ENCODE measurements around the gene SURF6.

SURF6 gene

GRCh38 chr9:133374612-133375115 is 38.7 kb upstream of the SURF6 start:
- peak overlapping the region; percentile 94 for H3K4me3 ChIP-seq (replicated peaks; ENCODE audit: low read depth, low read length)
- no peak for TF ChIP-seq CTCF (IDR thresholded peaks at IDR 0.05; ENCODE audit: low read depth, low read length, missing control alignments)
- DNase-seq (ENCODE audit: extremely low read depth, low read depth): no peak

GRCh38 chr9:133372144-133372543 is 36.2 kb upstream of the SURF6 start:
- DNase-seq (ENCODE audit: extremely low read depth, low read depth): no peak
- no peak overlapping the region for H3K4me3 ChIP-seq (replicated peaks; ENCODE audit: low read depth, low read length)
- TF ChIP-seq CTCF (IDR thresholded peaks at IDR 0.05; ENCODE audit: low read depth, low read length, missing control alignments): no peak

- no peak overlapping the region for H3K4me3 ChIP-seq (replicated peaks; ENCODE audit: low read depth, low read length)
- no peak for DNase-seq (ENCODE audit: extremely low read depth, low read depth)
- TF ChIP-seq CTCF (IDR thresholded peaks at IDR 0.05; ENCODE audit: low read depth, low read length, missing control alignments): no peak
Observed at GRCh38 chr9:133371261-133371711, 35.3 kb upstream of the SURF6 start.

- H3K4me3 ChIP-seq (replicated peaks; ENCODE audit: low read depth, low read length): no peak overlapping the region
- no peak for DNase-seq (ENCODE audit: extremely low read depth, low read depth)
- TF ChIP-seq CTCF (IDR thresholded peaks at IDR 0.05; ENCODE audit: low read depth, low read length, missing control alignments): no peak
Observed at GRCh38 chr9:133370685-133371084, 34.7 kb upstream of the SURF6 start.

- TF ChIP-seq CTCF (IDR thresholded peaks at IDR 0.05; ENCODE audit: low read depth, low read length, missing control alignments): no peak
- no peak for DNase-seq (ENCODE audit: extremely low read depth, low read depth)
- H3K4me3 ChIP-seq (replicated peaks; ENCODE audit: low read depth, low read length): no peak overlapping the region
Observed at GRCh38 chr9:133369933-133370332, 33.9 kb upstream of the SURF6 start.

GRCh38 chr9:133369422-133369821 is 33.4 kb upstream of the SURF6 start:
- no peak for DNase-seq (ENCODE audit: extremely low read depth, low read depth)
- H3K4me3 ChIP-seq (replicated peaks; ENCODE audit: low read depth, low read length): no peak overlapping the region
- no peak for TF ChIP-seq CTCF (IDR thresholded peaks at IDR 0.05; ENCODE audit: low read depth, low read length, missing control alignments)

- TF ChIP-seq CTCF (IDR thresholded peaks at IDR 0.05; ENCODE audit: low read depth, low read length, missing control alignments): no peak
- no peak overlapping the region for H3K4me3 ChIP-seq (replicated peaks; ENCODE audit: low read depth, low read length)
- DNase-seq (ENCODE audit: extremely low read depth, low read depth): no peak
Observed at GRCh38 chr9:133368249-133368881, 32.4 kb upstream of the SURF6 start.
